Renal cortical epithelial cell (primary cell): ENCODE results near the gene PON1. TPM values are rescaled to one million over a fixed set of nuclear protein-coding genes. Genes with fewer than 3 reads are reported as not detected.

ENCODE experiments used
- DNase-seq: peaks from one replicate; pipeline ENCODE4 v3.0.0-alpha.2; 2011; ENCODE audit warnings: low read depth
- total RNA-seq: library from RNA; depleted of rRNA; stranded (reverse); fragments of >200 nt; gene quantifications from 2 replicates; pipeline ENCODE4 v1.2.3, GENCODE V29; 2014

The PON1 gene
- total RNA-seq, 1 donor from 2014 or later, result not detected

DNA sequence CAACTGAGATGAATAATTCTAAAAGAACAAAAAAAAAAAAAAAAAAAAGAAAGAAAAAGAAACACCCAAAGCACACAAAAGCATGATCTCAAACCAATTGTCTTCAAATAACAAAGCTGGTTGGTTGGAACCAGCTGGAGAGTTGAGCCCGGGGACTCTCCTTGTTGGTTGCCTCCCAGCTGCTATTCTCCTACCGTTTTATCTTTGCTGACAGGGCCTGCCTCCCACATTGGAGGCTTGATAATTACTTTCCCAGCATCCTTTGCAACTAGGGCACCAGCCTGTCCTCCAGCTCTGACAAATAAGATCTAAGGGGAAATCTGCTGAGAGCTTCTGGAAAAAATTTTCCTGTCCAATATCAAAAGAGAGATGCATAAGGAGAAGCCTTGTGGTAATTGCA, 6.8 kb downstream of the PON1 start:
- no peak for DNase-seq

DNA sequence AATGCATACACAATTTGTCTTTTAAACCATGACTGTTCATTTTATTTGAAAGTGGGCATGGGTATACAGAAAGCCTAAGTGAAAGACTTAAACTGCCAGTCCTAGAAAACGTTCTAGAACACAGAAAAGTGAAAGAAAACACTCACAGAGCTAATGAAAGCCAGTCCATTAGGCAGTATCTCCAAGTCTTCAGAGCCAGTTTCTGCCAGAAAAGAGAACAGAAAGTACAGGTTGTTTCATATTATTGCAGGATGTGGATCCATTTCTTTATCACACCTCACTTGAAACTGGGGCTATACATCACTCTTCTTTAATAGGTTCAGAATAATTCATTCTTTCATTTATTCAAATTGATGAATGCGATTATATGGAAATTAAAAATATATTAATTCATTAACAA, 7.7 kb downstream of the PON1 start:
- DNase-seq, result no peak

DNA sequence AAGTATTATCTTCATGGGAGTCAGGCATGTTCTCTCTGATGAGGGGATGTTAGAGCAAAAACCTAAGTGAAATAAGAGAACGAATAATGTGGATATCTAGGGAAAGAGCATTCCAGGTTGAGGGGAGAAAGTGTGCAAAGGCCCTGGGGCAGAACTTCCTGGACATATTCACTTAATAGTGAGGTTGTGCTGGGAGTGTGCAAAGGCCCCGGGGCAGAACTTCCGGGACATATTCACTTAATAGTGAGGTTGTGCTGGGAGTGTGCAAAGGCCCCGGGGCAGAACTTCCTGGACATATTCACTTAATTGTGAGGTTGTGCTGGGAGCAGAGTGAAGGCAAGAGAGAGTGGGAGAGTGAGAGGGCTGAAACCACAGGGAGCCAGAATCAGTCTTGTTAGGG, 11.8 kb downstream of the PON1 start:
- no peak for DNase-seq

DNA sequence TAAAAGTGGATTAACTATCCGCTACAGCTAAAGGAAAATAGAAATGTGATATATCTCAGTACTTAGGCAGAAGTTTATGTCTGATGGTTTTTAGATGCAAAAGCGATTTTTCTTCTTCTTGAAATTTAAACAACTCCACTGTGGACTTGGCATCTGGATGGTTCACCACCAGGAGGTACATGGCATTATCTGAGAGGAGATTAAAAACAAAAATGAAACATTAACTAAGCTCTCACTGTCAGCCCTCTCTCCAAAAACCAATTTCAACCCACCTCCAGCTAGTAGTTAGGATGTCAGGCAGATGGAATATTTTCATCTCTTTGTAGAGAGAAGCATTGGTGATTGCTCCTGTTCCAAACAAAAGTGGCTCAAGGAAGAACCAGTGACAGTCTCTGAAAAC, 12.9 kb downstream of the PON1 start:
- DNase-seq, result no peak

DNA sequence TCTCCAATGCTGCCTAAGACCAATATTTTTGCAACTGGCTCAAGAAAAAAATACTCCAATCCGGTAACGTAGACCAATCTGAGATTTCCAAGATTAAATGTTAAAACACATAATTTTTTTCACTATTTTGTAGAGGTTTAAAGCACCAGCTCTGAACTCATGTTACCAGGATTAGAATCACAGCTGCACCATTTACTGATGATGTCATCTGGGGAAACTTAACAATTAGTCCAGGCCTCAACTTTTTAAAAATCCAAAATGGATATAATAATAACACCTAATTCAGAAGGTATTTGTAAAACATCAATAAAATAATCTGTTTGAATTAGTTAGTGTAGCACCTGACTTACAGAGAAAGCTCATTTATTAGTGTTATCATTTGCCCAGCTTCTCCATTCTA, 14.4 kb downstream of the PON1 start:
- DNase-seq, result no peak

DNA sequence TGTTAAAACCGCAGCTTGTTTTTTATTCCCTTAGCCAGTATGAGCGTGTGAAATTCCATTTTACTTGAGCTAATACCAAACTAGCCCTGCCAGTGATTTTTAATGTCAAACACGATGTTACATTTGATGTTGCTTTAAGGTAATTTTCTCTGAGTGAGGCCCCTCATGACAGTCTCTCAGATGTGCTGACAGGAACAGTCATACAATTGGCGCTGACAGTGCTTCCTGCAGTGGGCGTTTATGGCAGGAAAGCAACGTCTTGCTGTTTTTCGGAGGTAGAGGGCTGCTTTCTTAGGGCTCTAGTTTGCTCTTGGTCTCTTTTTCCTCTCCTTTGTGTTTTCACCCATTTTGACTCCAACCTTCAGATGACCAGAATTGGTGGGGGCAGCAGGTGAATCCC, 19.3 kb downstream of the PON1 start:
- no peak for DNase-seq

DNA sequence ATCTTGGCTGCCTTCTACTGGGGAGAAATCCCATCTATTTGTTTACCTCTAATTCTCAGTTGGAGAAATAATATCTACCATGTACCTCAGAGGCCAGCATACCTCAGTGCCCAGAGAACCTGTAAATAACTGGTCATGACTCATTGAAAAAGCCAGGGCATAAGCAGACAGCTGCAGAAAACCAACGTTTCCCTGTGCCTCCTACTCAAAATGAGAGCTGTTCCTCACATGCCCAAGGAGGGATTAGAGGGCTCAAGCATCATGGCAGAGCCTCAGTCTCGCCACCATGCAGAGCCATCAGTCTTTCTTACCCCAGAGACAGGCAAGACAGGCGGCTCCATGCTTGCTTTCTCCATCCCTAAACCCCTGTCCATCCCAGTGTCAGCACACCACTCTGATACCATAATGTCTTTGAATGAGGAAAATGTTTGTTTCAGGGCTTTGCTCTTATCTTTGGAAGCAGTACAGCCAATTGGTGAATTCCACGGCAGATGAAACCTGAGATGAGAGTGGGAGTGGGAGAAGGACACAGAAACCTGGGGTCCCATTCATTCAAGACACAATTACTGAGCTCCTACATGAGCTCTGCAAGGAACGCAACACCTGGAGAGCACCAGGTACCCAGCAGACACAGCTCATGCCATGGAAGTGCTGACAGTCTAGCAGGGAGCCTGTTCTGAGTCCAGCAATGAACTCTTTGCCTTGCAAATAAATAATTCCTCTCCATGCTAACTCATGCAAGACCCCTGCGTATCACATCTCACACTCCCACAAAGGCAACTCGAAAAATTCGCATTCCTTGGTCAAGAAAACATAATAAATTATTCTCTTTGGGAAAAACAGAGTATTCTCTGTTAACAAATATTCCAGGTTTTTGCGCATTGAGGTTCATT, 21.1 kb downstream of the PON1 start:
- DNase-seq, result peak; percentile 73

DNA sequence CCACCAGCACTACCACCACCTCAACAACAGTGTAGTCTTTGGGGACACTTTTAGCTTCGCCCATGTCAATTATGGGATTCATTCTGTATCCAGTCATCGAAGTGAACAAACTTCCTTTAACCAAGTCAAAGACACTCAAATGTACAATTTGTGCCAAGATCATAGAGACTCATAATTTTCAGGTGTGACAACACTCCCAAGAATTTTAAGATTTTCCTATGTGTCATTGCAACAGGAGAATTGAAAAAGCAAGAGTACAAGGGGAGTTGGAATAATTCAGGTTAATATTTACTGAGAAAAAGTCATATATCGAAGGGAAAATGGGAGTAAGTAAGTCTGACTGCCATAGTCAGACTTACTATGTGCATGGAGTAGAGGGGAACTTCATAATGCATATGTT, 26.2 kb downstream of the PON1 start:
- peak; percentile 67 for DNase-seq

DNA sequence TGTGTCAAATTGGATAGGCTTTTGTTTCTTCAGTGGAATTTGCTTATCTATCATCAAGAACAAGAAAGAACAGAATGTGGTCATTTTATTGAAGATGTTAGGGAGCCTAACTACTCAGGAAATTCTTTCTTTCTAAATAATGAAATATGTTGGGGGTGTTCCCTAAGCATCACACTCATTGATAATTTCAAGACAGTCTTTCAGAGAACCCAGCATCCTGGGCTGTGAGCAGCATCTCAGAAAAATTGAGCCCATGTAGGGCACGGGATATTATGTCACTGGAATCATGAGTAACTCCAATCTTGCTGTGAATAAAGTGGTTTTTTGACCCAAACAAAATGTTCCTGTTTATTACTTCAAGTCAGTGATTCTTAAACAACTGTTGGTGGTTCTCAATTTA, 27.3 kb downstream of the PON1 start:
- DNase-seq, result no peak

DNA sequence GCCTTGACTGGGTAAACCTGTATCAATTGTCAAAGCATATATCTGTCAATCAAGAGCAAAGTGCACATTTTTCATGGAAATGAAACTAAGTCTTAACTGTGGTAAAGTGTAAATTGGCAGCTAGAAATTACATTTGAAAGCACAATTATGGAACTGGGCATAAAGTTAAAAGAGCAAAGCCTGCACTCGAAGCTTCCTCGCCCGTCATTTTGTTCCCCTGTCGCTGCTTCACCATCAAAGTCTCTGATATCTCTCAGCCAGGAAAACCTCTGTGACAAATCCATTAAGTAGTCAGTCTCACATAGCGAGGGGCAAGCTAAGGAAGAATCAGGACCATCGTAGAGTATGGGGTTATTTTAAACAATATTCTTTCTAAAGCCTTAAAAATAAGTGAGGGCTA, 27.9 kb downstream of the PON1 start:
- no peak for DNase-seq

DNA sequence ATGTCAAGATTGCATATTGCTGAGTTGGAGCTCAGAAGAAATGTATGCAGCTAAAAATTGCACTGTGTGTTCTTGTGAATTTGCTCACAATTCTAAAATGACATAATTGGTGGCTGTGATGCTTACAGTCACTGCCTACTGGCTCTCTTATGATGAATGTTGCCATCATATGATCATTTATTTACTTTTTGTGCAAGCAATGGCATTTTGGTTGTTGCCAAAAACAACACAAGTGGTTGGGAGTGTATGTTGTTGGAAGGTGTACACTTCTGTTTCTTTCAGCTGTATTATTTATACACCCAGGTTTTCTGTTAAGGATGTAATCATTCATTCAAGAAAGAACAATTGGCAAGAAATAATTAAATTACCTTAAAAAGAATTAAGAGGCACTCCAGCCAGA, 28.9 kb downstream of the PON1 start:
- DNase-seq, result no peak

DNA sequence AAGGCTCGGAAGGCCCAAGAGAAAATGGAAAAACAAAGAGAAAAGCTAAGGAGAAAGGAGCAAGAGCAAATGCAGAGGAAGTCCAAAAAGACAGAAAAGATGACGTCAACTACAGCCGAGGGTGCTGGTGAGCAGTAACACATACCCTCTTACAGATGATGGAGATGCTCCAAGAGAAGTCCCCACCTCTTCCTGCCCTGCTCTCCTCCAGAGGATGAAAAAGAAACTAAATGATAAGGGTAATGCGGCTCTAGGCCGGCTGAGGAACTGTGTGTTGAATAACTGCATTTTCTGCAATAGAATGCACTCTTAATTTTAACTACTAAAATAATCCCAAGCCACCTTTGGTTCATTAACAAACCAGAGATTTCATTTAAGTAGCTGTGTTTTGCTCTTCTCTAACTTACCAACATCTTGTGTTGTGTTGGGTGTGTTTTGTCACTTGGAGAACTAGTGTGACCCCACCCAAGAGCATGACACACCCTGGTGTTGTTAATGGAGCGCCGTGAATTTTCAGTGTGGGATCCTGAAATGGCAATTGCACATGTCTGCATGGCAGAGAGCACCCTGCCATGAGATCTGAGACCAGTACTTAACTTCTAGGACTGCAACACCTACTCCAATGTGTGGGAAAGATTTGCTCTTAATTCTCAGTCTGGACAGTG, 34.0 kb downstream of the PON1 start:
- no peak for DNase-seq

DNA sequence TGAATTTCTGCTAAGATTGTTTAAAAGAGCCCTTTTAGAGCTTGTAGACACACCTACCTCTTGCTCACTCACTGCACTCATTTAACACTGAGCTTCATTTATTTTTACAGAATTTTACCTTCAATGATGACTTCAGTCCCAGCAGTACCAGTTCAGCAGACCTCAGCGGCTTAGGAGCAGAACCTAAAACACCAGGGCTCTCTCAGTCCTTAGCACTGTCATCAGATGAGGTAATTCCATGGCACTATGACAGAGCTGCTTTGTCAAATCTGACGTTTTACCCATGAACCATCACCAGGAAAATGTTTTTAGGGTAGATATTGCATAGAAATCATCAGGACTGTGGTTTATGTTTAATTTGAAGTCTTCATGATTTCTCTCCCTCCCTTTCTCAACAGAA, 38.2 kb downstream of the PON1 start:
- DNase-seq, result no peak

DNA sequence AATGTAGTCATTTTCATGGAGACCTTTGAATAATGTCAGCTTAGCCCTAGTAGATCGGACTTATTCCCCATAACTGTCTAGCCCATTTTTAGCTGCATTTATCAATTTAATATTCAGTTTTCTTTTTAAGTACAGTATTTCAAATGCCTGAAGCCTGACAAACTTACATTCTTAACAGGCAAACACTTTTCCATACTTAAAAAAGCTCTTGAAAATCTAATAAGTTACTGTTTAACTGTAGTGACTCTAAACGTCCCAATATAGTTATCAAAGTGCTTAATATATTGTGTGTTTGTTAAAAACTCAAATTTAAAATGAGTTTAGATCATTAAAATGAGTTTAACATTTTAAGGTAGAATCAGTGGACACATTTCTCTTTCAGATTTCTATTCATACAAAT, 44.9 kb downstream of the PON1 start:
- DNase-seq, result no peak

DNA sequence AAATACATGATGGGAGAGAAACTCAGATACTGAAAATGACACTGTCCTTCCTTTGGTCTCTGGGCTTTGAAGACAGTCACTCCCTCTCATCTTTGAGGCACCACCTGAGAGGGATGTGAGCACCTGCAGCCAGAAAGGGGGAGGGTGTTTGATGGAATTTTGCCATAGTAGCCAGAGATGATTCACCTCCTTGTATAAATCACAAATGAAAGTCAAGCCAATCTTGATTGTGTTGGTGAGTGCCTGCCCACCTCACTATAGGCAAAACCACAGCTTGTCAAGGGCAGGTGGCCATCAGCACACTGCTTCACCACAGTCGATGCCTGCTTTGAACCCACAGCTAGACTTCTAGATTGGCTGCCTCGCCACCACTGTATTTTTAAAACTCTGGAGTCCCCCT, 48.2 kb downstream of the PON1 start:
- peak; percentile 19 for DNase-seq

DNA sequence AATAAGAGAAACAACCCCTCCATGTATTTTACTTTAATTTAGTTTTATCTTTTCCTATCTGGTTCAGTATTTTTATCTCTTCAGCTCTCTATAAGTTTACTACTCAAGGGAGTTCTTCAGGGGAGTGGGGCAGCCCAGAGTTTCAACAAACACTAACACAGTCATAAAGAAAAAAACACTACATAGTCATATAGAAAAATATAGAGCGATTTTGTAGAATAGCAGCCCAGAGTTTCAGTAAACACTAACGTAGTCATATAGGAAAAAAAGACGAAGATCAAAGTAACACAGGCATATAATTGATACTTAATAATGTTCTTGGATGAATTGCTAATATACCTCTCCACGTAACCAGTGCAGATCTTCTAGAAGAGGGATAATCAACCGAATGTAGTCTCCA, 54.7 kb downstream of the PON1 start:
- no peak for DNase-seq

DNA sequence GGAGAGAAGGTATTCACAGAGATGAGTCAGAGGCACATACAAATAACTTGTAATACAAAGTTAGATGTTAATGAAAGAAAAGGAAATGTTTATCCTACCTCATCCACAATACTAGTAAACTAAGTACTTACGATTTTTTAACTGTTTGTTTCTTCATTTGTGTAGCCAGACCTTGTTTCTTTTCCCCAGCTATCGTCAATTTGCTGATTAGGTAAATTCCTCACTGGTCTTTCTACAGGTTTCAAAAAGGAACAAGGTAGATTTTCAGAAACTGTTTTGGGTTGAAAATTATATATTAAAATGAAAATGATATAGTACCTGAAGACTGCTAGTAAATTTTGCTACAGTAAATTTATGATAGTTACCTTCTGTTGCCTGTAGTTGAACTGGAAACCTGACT, 56.6 kb downstream of the PON1 start:
- peak; percentile 60 for DNase-seq

DNA sequence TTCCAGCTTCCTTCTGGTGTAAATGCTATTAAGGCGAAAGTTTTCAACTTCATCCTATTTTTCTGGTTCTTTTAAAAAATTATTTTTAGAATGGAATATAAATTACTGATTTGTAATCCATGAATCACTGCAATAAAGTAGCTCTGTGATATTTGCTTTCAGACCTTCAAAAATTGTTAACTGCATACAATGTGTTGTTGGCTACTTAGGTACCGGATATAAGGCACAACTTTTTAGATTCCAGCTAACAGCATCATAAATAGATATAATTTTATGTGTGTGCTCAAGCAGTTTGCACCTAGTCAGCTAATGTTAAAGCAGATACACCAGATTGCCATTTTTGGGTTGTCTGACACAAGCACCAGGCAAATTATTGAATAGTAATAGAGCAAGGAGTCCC, 58.7 kb downstream of the PON1 start:
- no peak for DNase-seq

DNA sequence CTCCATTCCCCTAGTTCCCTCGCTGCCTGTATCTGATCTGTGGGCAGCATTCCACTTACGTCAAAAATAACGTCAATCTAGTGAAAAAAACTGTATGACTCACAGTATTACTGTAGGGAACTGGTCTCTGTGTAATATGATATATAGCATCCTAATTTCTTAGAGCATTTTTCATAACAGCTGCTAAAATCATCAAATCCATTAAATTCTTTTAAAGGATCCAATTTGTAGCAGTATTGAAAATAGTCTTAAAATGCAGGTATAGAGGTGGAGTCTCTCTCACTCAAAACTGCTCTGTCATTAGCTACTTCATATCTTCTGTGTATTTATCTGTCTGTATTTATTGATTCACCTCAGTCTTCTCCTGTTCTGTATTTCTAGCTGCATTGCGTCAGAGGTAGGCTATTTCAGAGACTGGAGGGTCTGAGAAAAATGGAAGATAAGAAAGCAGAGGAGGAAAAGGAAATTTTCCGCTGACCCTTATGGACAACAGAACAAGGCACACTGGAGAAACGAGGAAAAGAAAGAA, 59.9 kb downstream of the PON1 start:
- DNase-seq, result no peak

DNA sequence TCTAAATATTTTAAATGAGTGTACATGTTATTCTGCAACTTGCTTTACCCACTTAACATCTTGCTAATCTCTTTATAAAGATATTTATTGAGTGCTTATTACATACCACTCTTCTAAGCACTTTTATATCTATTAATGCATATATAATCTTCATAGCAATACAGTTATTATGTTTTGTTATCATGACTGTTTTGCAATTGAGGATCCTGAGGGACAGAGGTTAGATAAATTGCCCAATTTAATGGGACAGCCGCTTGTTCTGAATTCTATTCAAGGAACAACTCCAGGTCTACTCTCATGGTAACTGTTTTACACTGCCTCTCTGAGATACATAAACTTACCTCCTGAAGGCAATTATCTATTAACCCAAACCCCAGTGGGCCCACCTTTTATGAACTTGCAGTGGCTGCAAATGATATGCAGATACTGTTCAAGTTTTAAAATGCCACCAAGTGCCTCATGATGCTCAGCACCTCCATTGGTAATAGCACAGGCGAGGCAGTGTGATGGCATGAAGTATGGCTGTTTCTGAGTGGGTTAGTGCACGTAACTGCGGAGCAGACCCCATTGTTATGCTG, 60.5 kb downstream of the PON1 start:
- DNase-seq, result no peak

DNA sequence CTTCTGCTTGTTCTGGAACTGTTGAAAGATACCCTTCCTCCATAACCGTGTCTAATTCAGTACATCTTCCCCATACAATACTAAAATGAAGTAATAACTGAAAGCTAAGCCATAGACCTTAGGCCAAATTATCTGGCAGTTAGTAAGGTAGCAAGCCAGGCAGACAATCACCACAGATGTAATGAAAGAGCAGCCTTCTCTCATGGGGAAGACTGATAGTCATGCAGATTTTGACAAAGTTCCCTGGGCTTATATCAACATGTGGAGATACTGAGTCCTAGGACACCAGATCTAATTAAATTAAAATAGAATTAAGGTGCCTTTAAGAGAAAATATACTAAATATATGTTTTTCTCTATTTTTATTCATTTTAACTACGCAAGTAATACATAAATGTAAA, 61.5 kb downstream of the PON1 start:
- DNase-seq, result no peak

DNA sequence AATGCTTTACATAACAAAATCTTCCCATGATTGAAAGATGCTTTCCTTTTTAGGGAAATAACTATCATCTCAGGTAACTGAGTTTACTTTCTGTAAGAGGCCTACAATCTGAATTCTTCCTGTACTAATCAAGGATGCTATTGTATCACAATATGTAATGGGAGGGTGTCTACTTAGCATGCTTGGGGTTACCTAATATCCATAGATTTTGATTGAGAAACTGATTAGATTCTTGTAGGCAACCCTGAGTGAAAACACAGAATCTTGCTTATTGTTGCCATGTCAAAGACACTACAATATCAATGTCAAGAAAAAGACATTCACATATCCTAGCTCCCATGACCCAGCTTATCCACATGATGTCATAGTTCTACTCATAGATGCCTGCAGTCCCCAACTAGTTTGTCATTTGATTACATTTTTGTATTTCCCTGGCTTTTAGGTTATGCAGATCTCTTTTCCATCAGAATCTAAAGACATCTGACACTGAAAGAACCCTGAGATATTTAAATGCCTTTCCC, 62.4 kb downstream of the PON1 start:
- no peak for DNase-seq

DNA sequence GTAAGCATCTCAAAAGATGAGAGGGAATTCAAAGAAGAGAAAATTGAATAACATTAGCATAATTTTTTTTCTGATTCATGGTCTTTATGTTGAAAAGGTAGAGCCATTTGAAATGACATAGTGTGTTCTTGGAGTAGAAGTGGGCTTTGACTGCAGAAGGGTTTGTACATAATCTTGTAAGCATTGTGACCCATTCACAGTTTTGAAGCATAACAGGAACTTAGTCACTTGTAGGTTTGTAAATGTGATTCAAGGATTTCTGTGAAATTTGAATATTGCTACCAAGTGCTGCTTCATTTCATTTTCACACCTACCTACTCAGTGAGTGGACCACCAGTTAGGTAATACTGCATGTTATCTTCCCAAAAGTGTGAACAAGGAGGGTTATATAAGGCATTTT, 68.6 kb downstream of the PON1 start:
- peak; percentile 6 for DNase-seq
